IMR-90 (cell line): Measurements from ENCODE around the gene SLC66A2. TPM values are rescaled to one million over a fixed set of nuclear protein-coding genes. Genes with fewer than 3 reads are reported as not detected.

Source experiments
- ATAC-seq: fragments of 200-7000 bp; cut with Tn5 transposase; 2 replicates; pipeline ENCODE4 v1.9.1; 2020; ENCODE audit warnings: low read depth, mild to moderate bottlenecking, moderate library complexity
- BruUV-seq: library from RNA; stranded (reverse); fragments of 400-500 nt; replicated peaks from 2 replicates; lab custom pipeline; 2021; lab: Mats Ljungman, UMichigan
- CTCF ChIA-PET: fragments of 300-600 bp; formaldehyde crosslinking; extraction: SDS; loops from one replicate; lab custom pipeline; 2021; ENCODE audit warnings: antibody characterized with exemption; lab: Yijun Ruan, JAX
- POLR2A ChIA-PET: fragments of 300-600 bp; sonication (Branson Sonifier 250); formaldehyde crosslinking; loops from one replicate; lab custom pipeline; 2022; ENCODE audit warnings: antibody characterized with exemption; ENCODE audit not compliant: unreplicated experiment; lab: Charles Lee
- DNase-seq: peaks from one replicate; pipeline ENCODE4 v3.0.0; 2013
- H2AFZ ChIP-seq: replicated peaks from 2 replicates; pipeline ENCODE3; 2013; ENCODE audit warnings: low read length, mild to moderate bottlenecking; ENCODE audit not compliant: poor library complexity
- H2AK5ac ChIP-seq: 2 replicates; pipeline ENCODE4 v1.6.1; 2013; ENCODE audit warnings: low read depth, low read length, inconsistent platforms
- H2AK9ac ChIP-seq: replicated peaks from 2 replicates; pipeline ENCODE3; 2013; ENCODE audit warnings: mild to moderate bottlenecking, low read depth, low read length, moderate library complexity; ENCODE audit not compliant: poor library complexity
- H2BK120ac ChIP-seq: 2 replicates; pipeline ENCODE4 v1.6.1; 2013; ENCODE audit warnings: low read depth, low read length, inconsistent platforms
- H2BK15ac ChIP-seq: 3 replicates; pipeline ENCODE4 v1.6.1; 2013; ENCODE audit warnings: low read depth, low read length, inconsistent platforms
- H2BK20ac ChIP-seq: 2 replicates; pipeline ENCODE4 v1.6.1; 2013; ENCODE audit warnings: low read depth, mild to moderate bottlenecking, inconsistent platforms, low read length, moderate library complexity
- H2BK5ac ChIP-seq: 2 replicates; pipeline ENCODE4 v1.6.1; 2013; ENCODE audit warnings: mild to moderate bottlenecking, low read depth, low read length, inconsistent platforms; ENCODE audit not compliant: poor library complexity, severe bottlenecking
- H3K14ac ChIP-seq: replicated peaks from 2 replicates; pipeline ENCODE4 v1.6.1; 2013; ENCODE audit warnings: low read depth, low read length, inconsistent platforms
- H3K18ac ChIP-seq: 2 replicates; pipeline ENCODE4 v1.6.1; 2013; ENCODE audit warnings: low read depth, low read length, control low read depth
- H3K23ac ChIP-seq: 2 replicates; pipeline ENCODE4 v1.6.1; 2013; ENCODE audit warnings: low read depth, low read length, inconsistent platforms
- H3K27ac ChIP-seq: 2 replicates; pipeline ENCODE4 v1.5.1; 2013; ENCODE audit warnings: mild to moderate bottlenecking, control low read depth, low read length; ENCODE audit not compliant: insufficient read depth
- H3K27me3 ChIP-seq: 2 replicates; pipeline ENCODE4 v1.6.1; 2013; ENCODE audit warnings: low read length; ENCODE audit not compliant: control insufficient read depth, insufficient read depth
- H3K36me3 ChIP-seq: 2 replicates; pipeline ENCODE4 v1.6.1; 2013; ENCODE audit warnings: low read length, mixed read lengths; ENCODE audit not compliant: control insufficient read depth, insufficient read depth
- H3K4ac ChIP-seq: 2 replicates; pipeline ENCODE4 v1.6.1; 2013; ENCODE audit warnings: low read depth, low read length, inconsistent platforms
- H3K4me1 ChIP-seq: 2 replicates; pipeline ENCODE4 v1.6.1; 2013; ENCODE audit warnings: low read length, mixed read lengths; ENCODE audit not compliant: control insufficient read depth, insufficient read depth
- H3K4me2 ChIP-seq: 2 replicates; pipeline ENCODE4 v1.6.1; 2013; ENCODE audit warnings: low read depth, mild to moderate bottlenecking, control low read depth, low read length, moderate library complexity
- H3K4me3 ChIP-seq: 2 replicates; pipeline ENCODE4 v1.5.1; 2013; ENCODE audit warnings: low read depth, mild to moderate bottlenecking, control low read depth, low read length, moderate library complexity; ENCODE audit not compliant: insufficient read depth
- H3K56ac ChIP-seq: 2 replicates; pipeline ENCODE4 v1.6.1; 2013; ENCODE audit warnings: low read length, inconsistent platforms; ENCODE audit not compliant: insufficient read depth; ENCODE audit errors: extremely low read depth
- H3K79me1 ChIP-seq, 2 experiments: 2 replicates each; pipeline ENCODE4 v1.6.1; 2013; ENCODE audit warnings: low read length in 2 of 2, inconsistent platforms in 1 of 2, low read depth in 1 of 2
- H3K9ac ChIP-seq: 2 replicates; pipeline ENCODE4 v1.6.1; 2013; ENCODE audit warnings: low read depth, low read length, control low read depth
- H3K9me1 ChIP-seq: 2 replicates; pipeline ENCODE4 v1.6.1; 2013; ENCODE audit warnings: low read length, inconsistent platforms; ENCODE audit not compliant: insufficient read depth
- H3K9me3 ChIP-seq: 2 replicates; pipeline ENCODE4 v1.6.1; 2013; ENCODE audit warnings: low read length; ENCODE audit not compliant: control insufficient read depth, insufficient read depth
- H4K20me1 ChIP-seq: 2 replicates; pipeline ENCODE4 v1.6.1; 2013; ENCODE audit warnings: low read length, inconsistent platforms; ENCODE audit not compliant: insufficient read depth
- H4K5ac ChIP-seq: 2 replicates; pipeline ENCODE4 v1.6.1; 2013; ENCODE audit warnings: mild to moderate bottlenecking, low read depth, low read length, control low read depth
- H4K8ac ChIP-seq, 2 experiments: 2 replicates each; pipeline ENCODE4 v1.6.1; 2013; ENCODE audit warnings: low read depth in 2 of 2, low read length in 2 of 2, control low read depth in 1 of 2, inconsistent platforms in 1 of 2
- H4K91ac ChIP-seq: 2 replicates; pipeline ENCODE4 v1.6.1; 2013; ENCODE audit warnings: low read depth, low read length, inconsistent platforms; ENCODE audit not compliant: insufficient read depth
- BHLHE40 ChIP-seq: fragments of 150-350 bp; IDR thresholded peaks from 2 replicates; pipeline ENCODE4 v1.6.1; 2016; ENCODE audit warnings: mild to moderate bottlenecking, low read depth, low read length
- MAFK ChIP-seq: IDR thresholded peaks from 2 replicates; pipeline ENCODE4 v1.6.1; 2012; ENCODE audit warnings: low read depth, low read length, improper control_type of control experiment
- NFE2L2 ChIP-seq: fragments of 150-350 bp; IDR thresholded peaks from 2 replicates; pipeline ENCODE4 v1.6.1; 2016; ENCODE audit warnings: low read depth, mild to moderate bottlenecking, low read length
- SMC3 ChIP-seq: fragments of 150-350 bp; IDR thresholded peaks from 2 replicates; pipeline ENCODE4 v1.6.1; 2016; ENCODE audit warnings: low read depth, mild to moderate bottlenecking, antibody characterized with exemption, low read length, moderate library complexity
- whole genome bisulfite sequencing, 2 experiments: methylation state at CpG; one replicate each; pipeline versions ENCODE4 v1.1.5 to v1.1.7; 2013; ENCODE audit warnings: missing lambda C conversion rate in 2 of 2; ENCODE audit not compliant: insufficient read length in 1 of 2; ENCODE audit errors: extremely low coverage in 2 of 2; 5-methylcytosine and 5-hydroxymethylcytosine counted together
- dilution Hi-C: fragments of 300-500 bp; cut with HindIII; formaldehyde crosslinking; loops from one replicate; pipeline ENCODE4 v1.14.3; 2018; ENCODE audit warnings: low sequenced_read_pairs; ENCODE audit not compliant: unreplicated experiment
- in situ Hi-C: fragments of 300-500 bp; cut with MboI; formaldehyde crosslinking; loops from 3 replicates; pipeline ENCODE4 v1.14.3; 2019; ENCODE audit warnings: low sequenced_read_pairs, inconsistent platforms, mixed read lengths
- intact Hi-C: fragments of 100-400 bp; cut with micrococcal nuclease; formaldehyde crosslinking; loops from 2 replicates; pipeline ENCODE4 v1.10.0; 2022
- polyA plus RNA-seq, 3 experiments: library from polyadenylated mRNA; depleted of rRNA; stranded (reverse); fragments of >200 nt; gene quantifications; 2 replicates each; pipeline ENCODE4 v1.2.3, GENCODE V29; 2012; ENCODE audit warnings: low replicate concordance in 1 of 3
- total RNA-seq: library from RNA; depleted of rRNA; stranded (reverse); fragments of >200 nt; gene quantifications from 2 replicates; pipeline ENCODE4 v1.2.3, GENCODE V29; 2012
- TF ChIP-seq, protein P1 (sequence below): conservative IDR thresholded peaks from 2 replicates; pipeline ENCODE4 v1.5.1; 2012; ENCODE audit warnings: mild to moderate bottlenecking, low read depth, low read length, improper control_type of control experiment

SLC66A2 gene
- total and polyA plus RNA-seq, 2 of the 4 experiments (the other 2 are of a cell fraction), result 17.6 to 23.5 TPM

GRCh38 chr18:79884294-79884962 is 67.0 kb downstream of the SLC66A2 start:
- TF ChIP-seq NFE2L2 (no peak), SMC3 (no peak), BHLHE40 (no peak), MAFK (no peak)
- TF ChIP-seq, protein P1, sequence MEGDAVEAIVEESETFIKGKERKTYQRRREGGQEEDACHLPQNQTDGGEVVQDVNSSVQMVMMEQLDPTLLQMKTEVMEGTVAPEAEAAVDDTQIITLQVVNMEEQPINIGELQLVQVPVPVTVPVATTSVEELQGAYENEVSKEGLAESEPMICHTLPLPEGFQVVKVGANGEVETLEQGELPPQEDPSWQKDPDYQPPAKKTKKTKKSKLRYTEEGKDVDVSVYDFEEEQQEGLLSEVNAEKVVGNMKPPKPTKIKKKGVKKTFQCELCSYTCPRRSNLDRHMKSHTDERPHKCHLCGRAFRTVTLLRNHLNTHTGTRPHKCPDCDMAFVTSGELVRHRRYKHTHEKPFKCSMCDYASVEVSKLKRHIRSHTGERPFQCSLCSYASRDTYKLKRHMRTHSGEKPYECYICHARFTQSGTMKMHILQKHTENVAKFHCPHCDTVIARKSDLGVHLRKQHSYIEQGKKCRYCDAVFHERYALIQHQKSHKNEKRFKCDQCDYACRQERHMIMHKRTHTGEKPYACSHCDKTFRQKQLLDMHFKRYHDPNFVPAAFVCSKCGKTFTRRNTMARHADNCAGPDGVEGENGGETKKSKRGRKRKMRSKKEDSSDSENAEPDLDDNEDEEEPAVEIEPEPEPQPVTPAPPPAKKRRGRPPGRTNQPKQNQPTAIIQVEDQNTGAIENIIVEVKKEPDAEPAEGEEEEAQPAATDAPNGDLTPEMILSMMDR, result no peak
- Histone ChIP-seq H2BK5ac (no peak overlapping the region), H3K4me2 (no peak overlapping the region), H3K4me3 (no peak overlapping the region), H2AK5ac (no peak overlapping the region), H4K20me1 (no peaks in the 10 kb centered on the region), H3K4ac (no peak overlapping the region), H3K14ac (no peak overlapping the region), H2AFZ (no peak overlapping the region), H3K56ac (no peak overlapping the region), H3K27ac (no peak overlapping the region), H2BK20ac (no peak overlapping the region), H3K27me3 (no peaks in the 10 kb centered on the region), H3K18ac (no peak overlapping the region), H3K36me3 (no peaks in the 10 kb centered on the region), H2BK15ac (no peak overlapping the region), H3K23ac (no peak overlapping the region), H3K79me1 (no peaks in the 10 kb centered on the region), H3K9me3 (peaks cover 23% of the 10 kb centered on the region), H3K9me1 (no peaks in the 10 kb centered on the region), H2BK120ac (no peak overlapping the region), H4K8ac (no peak overlapping the region), H2AK9ac (no peak overlapping the region), H3K9ac (no peak overlapping the region), H4K5ac (no peak overlapping the region), H3K4me1 (no peaks in the 10 kb centered on the region), H4K91ac (no peak overlapping the region)
- CTCF ChIA-PET, result no interaction called here
- ATAC-seq (no peak), DNase-seq (no peak)
- WGBS, 2 experiments, result 89% methylated on average over 11 of the region's 29 CpGs; no CpG with 5 or more reads in 1 of the 2 experiments
- BruUV-seq, result no TSS peak
- intact Hi-C loops (no loop called here), in situ Hi-C loops (no loop called here), dilution Hi-C loops (no loop called here)
- POLR2A ChIA-PET, result no interaction called here
